GM18498 (cell line): ENCODE results near the gene CAMK1G.

ENCODE experiments used
- ATAC-seq: cut with Tn5 transposase; IDR thresholded peaks from one replicate; pipeline ENCODE4 v1.9.1; 2021; ENCODE audit warnings: mild to moderate bottlenecking, moderate library complexity; ENCODE audit not compliant: unreplicated experiment

Gene CAMK1G

GRCh38 chr1:209583408-209583807 lies at the start of gene CAMK1G:
TSS of gene CAMK1G (plus strand) at chr1:209583714. CDS start at chr1:209594984, 11,270 bp downstream.
- ATAC-seq: no peak

- no peak for ATAC-seq
Measured at GRCh38 chr1:209534496-209535250, 48.8 kb upstream of the CAMK1G start.

DNA sequence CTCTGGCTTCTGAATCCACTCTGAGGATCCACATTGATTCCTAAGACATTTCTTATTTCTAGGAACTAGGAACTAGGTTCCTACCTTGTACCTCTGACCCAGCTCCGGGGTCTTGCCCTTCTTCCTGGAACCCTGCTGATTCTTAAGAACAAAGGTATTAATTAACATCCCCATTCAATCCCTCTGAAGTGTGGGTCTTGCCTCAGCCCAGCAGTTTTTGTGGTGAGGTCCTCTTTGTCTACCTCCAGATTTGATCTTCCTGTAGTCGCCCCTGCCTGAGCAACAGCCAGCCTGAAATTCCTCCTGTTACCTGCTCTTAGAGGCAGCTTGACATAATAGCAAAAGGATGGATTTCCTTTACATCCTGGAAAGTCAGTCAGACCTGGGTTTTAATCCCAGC lies 46.7 kb upstream of the CAMK1G start:
- no peak for ATAC-seq

GRCh38 chr1:209537336-209538114 lies 46.0 kb upstream of the CAMK1G start:
- no peak for ATAC-seq

GRCh38 chr1:209539576-209539975 lies 43.9 kb upstream of the CAMK1G start:
- no peak for ATAC-seq

GRCh38 chr1:209542585-209542984 lies 40.9 kb upstream of the CAMK1G start:
- no peak for ATAC-seq

DNA sequence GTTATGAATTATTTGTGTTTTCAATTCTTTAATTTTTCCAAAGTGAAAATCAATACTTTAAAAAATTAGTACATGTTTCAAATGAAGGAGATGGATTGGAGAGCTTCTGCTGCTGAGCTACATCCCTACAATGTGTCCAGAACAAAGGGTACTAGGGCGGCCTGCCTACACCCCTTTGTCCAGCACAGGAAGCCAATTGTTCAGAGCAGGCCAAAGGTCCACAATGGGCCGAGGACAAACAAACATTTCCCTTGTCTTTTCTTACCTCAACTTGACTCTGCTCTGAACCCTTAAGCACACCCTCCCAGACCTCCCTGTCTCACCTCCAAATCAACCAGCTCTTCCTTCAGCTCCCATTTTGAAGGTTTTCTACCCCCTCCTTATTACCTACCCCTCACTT lies 39.4 kb upstream of the CAMK1G start:
- ATAC-seq: no peak

DNA sequence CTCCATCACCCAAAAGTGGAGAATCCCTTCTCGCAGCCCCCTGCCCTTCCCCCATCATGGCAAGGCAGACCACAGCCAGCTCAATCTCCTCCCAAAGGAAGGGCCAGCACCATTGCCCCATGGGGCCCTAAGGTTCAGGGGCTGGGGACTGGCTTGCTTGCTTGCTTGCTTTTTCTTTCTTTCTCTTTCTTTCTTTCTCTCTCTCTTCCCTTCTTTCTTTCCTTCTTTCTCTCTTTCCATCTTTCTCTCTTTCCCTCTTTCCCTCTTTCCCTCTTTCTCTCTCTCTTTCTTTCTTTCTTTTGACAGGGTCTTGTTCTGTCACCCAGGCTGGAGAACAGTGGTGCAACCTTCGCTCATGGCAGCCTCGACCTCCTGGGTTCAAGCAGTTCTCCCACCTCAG lies 38.1 kb upstream of the CAMK1G start:
- no peak for ATAC-seq

GRCh38 chr1:209546390-209547085 lies 37.0 kb upstream of the CAMK1G start:
- ATAC-seq: no peak

GRCh38 chr1:209547626-209548025 lies 35.9 kb upstream of the CAMK1G start:
- no peak for ATAC-seq

DNA sequence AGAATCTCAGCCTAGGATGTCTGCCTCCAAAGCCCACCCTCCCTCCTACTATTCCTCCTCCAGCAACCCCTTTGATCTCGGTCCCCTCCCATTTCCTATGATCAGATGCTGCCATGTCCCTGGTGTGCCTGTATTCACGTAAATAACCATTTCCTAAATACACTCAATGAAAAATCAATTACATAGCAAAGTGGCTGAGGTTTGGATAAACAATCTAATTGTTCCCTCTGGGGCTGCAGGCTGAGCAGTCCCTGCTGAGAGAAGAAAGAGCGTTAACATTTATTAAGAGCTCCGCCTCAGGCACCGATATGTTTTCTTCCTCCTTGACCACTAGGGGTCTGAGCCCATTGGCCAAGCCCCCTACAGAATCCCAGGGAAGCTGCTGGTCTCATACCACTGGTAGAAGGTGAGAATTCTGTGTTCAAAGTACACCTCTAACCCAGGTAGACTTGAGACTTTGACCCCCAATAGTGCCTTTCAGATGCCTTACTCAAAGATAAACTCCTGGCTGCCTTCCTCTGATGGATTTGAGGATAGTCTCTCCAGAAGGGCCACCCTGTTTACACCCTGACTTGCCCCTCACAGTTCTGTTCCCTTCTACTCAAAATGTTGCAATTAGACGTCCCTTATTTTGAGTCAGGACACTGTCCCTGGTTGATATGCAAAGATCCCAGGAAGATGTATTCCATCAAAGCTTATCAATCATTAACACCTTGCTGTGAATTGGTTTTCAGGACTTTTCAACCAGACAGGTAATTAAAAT lies 33.9 kb upstream of the CAMK1G start:
- ATAC-seq: no peak

- ATAC-seq: no peak
Measured at GRCh38 chr1:209550519-209550918, 33.0 kb upstream of the CAMK1G start.

DNA sequence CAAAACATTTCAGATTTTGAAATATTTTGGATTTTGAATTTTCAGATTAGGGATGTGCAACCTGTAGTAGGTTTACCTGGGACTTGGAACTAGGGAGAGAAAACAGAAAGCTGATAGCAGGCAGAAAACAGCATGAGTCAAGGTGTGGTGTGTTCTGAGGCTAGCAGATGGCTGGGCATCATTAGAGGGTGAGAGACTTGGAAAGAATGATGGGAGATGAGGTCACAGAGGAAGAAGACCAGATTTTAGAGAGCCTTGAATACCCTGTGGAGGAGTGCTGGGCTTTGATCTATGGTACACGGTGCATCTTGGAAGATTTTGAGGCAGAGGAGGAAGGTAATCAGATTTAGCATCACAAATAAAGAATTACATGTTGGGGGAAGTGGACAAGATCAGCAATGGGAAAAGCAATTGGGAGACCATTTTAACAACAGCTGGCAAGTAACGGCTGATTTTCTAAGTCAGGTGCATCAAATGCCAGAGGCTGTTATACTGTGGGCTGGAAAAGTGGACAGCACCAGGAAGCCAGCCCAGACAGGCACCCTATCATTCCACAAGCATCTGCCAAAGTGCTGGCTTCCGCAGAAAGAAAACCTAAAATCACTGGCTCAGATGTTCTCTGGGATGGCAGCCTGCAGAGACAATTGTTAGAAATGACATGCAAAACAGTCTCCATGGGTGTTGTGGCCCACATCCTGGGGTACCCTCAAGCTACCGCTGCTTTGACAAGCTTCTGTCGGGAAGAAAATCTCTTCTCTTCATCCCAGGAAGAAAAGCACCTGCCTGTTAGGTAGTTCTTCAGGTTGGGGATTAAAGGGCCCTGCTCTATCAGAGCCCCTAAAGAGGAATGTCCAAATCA lies 30.9 kb upstream of the CAMK1G start:
- no peak for ATAC-seq

DNA sequence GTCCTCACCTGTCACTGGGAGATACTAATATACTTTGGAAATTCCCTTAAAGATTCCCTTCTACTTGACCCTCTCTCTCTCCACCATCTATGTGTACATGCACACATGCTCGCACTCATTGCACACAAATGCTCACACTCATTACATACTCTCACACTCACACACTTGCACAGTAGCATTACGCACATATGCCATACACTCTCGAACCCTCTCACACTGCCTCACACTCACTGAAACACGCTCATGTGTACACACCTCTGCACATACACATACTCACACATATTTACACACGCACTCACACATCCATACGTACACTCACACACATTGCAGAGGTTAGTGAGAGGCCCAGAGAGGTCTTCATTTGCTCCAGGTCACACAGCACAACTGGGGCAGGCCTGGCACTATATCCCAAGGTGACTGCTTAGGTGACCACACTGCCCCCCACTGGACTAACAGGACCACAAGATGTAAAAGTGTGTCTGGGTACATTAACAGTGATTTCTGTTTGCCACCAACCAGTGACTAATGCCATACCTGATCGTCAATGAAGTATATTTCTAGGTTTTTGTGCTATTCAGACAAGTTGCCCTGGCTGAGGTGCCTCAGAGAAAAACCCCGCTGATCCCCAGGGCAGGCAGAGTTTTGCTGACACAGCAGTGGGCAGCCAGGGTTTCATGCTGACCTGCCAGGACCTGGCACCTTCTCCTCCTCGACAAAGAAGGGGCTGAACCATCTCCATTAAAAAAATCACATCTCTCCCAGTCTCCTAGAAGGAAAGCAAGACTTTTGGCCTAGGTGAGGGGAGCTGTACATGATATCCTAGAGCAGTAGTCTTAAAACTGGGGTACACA lies 28.5 kb upstream of the CAMK1G start:
- ATAC-seq: no peak

DNA sequence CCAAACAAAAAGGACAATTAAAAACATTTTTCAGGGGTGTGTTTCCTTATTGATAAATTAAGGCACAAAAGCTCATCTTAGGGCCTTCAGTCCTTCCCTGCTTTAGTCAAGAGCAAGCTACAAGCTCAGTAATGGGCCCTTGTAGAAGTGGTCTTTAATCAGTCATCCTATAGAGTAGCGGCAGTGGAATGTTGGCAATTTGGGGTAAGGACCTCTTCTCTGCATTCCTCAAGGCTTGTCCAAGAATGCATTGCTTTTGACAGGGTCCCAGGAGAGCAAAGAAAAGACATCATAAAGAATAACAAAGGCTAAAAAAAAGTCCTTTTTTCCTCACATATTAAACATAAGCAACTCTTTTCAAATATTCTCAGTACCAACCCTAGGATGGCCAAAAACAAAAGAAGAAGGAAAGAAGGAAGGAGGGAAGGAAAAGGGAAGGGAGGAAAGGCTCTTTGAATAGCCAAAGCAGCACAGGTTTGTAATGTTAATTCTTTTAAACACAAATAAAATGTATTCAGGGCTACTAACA lies 27.3 kb upstream of the CAMK1G start:
- ATAC-seq: no peak

GRCh38 chr1:209557221-209557620 lies 26.3 kb upstream of the CAMK1G start:
- ATAC-seq: no peak

- no peak for ATAC-seq
Measured at GRCh38 chr1:209560529-209560928, 23.0 kb upstream of the CAMK1G start.

DNA sequence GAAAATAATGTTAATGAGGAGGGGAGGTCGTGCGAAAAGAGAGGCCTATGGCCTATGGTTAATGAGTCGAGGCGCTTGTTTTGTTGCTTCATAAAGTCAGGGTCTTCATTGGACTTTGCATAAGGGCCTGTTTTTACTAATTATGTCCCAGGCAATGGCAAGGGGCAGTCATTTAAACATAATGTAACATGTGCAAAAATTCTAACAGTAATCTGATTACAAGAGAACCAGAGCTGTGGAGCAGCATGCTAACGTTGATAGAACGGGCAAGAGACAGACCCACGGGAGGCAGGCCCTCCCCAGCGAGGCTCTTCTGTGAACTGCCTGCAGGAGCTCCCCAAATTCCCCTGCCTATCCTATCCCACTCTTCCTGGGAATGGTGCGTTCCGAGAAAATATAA lies 22.6 kb upstream of the CAMK1G start:
- no peak for ATAC-seq

DNA sequence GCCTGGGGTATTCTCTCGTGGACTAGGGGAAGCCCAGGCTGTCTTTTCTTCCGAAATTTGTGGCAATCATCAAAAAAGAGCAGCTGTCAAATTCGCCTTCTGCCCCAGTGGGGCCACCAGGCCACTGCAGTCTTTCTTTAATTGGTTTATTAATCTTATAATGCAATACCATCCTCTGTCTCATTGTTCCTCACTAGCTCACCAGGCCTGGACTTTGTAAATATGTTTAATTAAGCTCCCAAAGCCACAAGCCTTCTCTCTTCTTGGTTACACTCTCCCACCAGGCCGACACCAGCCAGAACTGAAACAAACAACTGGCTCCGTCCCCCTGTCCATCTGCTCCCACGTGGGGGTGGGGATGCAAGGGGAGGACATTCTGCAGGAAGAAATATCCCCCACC lies 22.0 kb upstream of the CAMK1G start:
- no peak for ATAC-seq
